ENCODE data around the gene FOXK2.

- TF ChIP-seq TAF1 (IDR thresholded peaks at IDR 0.05; ENCODE audit: low read depth) = no peak
- no peak for TF ChIP-seq FOXM1 (IDR thresholded peaks at IDR 0.05; ENCODE audit: borderline replicate concordance, low read depth)
- TF ChIP-seq CREB1 (IDR thresholded peaks at IDR 0.05; ENCODE audit: low read depth) = no peak
- TF ChIP-seq, protein P1, sequence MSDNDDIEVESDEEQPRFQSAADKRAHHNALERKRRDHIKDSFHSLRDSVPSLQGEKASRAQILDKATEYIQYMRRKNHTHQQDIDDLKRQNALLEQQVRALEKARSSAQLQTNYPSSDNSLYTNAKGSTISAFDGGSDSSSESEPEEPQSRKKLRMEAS (IDR thresholded peaks at IDR 0.05) = no peak
- TF ChIP-seq, protein P2, sequence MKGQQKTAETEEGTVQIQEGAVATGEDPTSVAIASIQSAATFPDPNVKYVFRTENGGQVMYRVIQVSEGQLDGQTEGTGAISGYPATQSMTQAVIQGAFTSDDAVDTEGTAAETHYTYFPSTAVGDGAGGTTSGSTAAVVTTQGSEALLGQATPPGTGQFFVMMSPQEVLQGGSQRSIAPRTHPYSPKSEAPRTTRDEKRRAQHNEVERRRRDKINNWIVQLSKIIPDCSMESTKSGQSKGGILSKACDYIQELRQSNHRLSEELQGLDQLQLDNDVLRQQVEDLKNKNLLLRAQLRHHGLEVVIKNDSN (IDR thresholded peaks at IDR 0.05) = no peak
- TF ChIP-seq CEBPB (IDR thresholded peaks at IDR 0.05) = no peak
- no peak for TF ChIP-seq EP300 (IDR thresholded peaks at IDR 0.05; ENCODE audit: borderline replicate concordance)
- TF ChIP-seq EGR1 (IDR thresholded peaks at IDR 0.05) = no peak
- TF ChIP-seq YY1 (IDR thresholded peaks at IDR 0.05; ENCODE audit: low read depth) = no peak
- TF ChIP-seq, protein P3, sequence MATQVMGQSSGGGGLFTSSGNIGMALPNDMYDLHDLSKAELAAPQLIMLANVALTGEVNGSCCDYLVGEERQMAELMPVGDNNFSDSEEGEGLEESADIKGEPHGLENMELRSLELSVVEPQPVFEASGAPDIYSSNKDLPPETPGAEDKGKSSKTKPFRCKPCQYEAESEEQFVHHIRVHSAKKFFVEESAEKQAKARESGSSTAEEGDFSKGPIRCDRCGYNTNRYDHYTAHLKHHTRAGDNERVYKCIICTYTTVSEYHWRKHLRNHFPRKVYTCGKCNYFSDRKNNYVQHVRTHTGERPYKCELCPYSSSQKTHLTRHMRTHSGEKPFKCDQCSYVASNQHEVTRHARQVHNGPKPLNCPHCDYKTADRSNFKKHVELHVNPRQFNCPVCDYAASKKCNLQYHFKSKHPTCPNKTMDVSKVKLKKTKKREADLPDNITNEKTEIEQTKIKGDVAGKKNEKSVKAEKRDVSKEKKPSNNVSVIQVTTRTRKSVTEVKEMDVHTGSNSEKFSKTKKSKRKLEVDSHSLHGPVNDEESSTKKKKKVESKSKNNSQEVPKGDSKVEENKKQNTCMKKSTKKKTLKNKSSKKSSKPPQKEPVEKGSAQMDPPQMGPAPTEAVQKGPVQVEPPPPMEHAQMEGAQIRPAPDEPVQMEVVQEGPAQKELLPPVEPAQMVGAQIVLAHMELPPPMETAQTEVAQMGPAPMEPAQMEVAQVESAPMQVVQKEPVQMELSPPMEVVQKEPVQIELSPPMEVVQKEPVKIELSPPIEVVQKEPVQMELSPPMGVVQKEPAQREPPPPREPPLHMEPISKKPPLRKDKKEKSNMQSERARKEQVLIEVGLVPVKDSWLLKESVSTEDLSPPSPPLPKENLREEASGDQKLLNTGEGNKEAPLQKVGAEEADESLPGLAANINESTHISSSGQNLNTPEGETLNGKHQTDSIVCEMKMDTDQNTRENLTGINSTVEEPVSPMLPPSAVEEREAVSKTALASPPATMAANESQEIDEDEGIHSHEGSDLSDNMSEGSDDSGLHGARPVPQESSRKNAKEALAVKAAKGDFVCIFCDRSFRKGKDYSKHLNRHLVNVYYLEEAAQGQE (IDR thresholded peaks at IDR 0.05; ENCODE audit: low read depth) = no peak
- no peak for TF ChIP-seq RAD21 (IDR thresholded peaks at IDR 0.05; ENCODE audit: low read depth)
- TF ChIP-seq TCF12 (IDR thresholded peaks at IDR 0.05; ENCODE audit: low read depth) = no peak
- TF ChIP-seq ZBTB7A (IDR thresholded peaks at IDR 0.05; ENCODE audit: low read depth) = no peak
Observed at GRCh38 chr17:82483836-82484235, 35.7 kb upstream of the FOXK2 start.
